ENCODE results near the gene RCBTB1.

RCBTB1 gene

GRCh38 chr13:49512578-49512977 is 72.8 kb downstream of the RCBTB1 start:
- no peak for DNase-seq (ENCODE audit: low read depth in 2 of 2)

- no peak for DNase-seq (ENCODE audit: low read depth in 2 of 2)
Measured at GRCh38 chr13:49503951-49504350, 81.4 kb downstream of the RCBTB1 start.

- DNase-seq (ENCODE audit: low read depth in 2 of 2), result no peak
Measured at GRCh38 chr13:49502954-49503353, 82.4 kb downstream of the RCBTB1 start.

GRCh38 chr13:49499889-49500660 is 85.3 kb downstream of the RCBTB1 start:
- no peak for DNase-seq (ENCODE audit: low read depth in 2 of 2)

- DNase-seq (ENCODE audit: low read depth in 2 of 2), result no peak
Measured at GRCh38 chr13:49498206-49498605, 87.2 kb downstream of the RCBTB1 start.

GRCh38 chr13:49497272-49497671 is 88.1 kb downstream of the RCBTB1 start:
- no peak for DNase-seq (ENCODE audit: low read depth in 2 of 2)

GRCh38 chr13:49496837-49497236 is 88.5 kb downstream of the RCBTB1 start:
- peak; percentile 45 to 60 for DNase-seq (ENCODE audit: low read depth in 2 of 2)

- peak; percentile 85 to 86 for DNase-seq (ENCODE audit: low read depth in 2 of 2)
Measured at GRCh38 chr13:49495783-49496762, 89.3 kb downstream of the RCBTB1 start, which contains the start of gene PHF11. PHF11 (plus strand) TSS chr13:49495953; CDS start chr13:49496002, 49 bp downstream.

- no peak for DNase-seq (ENCODE audit: low read depth in 2 of 2)
Measured at GRCh38 chr13:49494645-49495044, 90.7 kb downstream of the RCBTB1 start.

GRCh38 chr13:49488563-49488962 is 96.8 kb downstream of the RCBTB1 start:
- no peak for DNase-seq (ENCODE audit: low read depth in 2 of 2)
